Measurements from ENCODE around the gene ANKMY1.
A peak's percentile ranks its signal among the peaks of the same experiment; 100 is the strongest.

The ANKMY1 gene, protein sequence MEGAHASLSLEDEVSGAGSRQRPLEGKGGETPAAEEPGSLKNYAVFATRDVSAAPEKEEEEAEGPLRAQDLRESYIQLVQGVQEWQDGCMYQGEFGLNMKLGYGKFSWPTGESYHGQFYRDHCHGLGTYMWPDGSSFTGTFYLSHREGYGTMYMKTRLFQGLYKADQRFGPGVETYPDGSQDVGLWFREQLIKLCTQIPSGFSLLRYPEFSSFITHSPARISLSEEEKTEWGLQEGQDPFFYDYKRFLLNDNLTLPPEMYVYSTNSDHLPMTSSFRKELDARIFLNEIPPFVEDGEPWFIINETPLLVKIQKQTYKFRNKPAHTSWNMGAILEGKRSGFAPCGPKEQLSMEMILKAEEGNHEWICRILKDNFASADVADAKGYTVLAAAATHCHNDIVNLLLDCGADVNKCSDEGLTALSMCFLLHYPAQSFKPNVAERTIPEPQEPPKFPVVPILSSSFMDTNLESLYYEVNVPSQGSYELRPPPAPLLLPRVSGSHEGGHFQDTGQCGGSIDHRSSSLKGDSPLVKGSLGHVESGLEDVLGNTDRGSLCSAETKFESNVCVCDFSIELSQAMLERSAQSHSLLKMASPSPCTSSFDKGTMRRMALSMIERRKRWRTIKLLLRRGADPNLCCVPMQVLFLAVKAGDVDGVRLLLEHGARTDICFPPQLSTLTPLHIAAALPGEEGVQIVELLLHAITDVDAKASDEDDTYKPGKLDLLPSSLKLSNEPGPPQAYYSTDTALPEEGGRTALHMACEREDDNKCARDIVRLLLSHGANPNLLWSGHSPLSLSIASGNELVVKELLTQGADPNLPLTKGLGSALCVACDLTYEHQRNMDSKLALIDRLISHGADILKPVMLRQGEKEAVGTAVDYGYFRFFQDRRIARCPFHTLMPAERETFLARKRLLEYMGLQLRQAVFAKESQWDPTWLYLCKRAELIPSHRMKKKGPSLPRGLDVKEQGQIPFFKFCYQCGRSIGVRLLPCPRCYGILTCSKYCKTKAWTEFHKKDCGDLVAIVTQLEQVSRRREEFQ

DNA sequence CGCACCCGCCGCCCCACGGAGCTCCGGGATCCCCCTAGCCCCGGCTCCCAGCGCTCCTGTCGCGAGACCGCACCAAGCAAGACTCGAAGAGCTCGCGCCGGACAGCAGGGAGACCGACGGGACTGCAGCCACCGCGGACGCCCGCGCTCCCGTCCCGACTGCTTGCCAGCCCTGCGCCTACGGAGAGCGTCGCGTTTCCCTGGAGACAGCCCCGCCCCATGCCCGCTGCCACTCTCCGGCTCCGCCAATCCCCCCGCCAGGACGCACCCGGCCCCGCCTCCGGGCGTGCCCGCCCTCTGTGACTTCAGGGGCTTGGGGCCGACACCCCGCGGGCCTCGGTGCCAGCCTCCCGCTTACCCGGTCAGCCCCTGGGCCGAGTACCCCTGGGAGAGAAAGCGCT lies at the start of gene ANKMY1:
Gene ANKMY1, minus strand, starts transcription at position 181 of the 400 bp plus-strand sequence. CDS start 653 bp downstream, outside the sequence.
- peak; percentile 77 to 90 (median 80) for DNase-seq

DNA sequence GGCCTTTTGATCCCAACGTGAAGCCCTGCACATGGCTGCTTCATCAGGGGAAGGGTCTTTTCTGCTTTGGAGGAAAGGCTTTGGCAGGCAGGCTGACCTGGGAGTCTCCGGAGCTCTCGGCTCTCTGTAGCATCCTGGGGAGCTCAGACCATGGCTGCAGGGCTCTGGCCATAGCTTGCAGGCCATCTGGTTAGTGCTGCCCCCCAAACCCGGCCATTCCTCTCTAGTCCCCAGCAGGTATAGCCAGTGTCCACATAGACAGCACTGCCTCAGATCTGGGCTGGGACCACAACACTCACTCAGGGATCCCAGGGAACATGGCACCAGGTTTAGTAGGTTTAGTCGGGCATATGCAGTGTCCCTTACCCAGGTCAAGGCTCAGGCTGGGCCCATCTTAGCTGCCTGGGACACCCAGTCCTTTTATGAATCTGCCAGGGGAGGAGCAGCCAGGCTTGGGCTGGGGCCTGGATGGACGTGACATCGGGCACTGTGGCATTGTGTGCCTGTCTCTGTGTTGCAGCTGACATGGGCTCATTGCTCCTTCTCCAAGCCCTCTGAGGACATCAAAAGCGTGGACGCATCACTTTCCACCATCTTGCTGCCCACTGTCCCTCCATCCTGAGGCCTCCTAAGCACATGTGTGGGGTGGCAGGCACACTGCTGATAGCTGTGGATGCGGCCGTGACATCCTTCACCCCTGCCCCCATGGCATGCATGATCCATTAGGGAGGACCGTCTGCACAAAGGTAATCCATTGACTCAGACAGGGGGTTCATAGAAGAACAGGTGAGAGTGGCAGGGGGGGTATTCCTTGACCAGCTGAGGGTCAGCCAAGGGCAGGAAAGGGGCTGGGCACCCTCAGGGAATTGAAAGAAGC lies 48.3 kb upstream of the ANKMY1 start:
- DNase-seq, result no peak

DNA sequence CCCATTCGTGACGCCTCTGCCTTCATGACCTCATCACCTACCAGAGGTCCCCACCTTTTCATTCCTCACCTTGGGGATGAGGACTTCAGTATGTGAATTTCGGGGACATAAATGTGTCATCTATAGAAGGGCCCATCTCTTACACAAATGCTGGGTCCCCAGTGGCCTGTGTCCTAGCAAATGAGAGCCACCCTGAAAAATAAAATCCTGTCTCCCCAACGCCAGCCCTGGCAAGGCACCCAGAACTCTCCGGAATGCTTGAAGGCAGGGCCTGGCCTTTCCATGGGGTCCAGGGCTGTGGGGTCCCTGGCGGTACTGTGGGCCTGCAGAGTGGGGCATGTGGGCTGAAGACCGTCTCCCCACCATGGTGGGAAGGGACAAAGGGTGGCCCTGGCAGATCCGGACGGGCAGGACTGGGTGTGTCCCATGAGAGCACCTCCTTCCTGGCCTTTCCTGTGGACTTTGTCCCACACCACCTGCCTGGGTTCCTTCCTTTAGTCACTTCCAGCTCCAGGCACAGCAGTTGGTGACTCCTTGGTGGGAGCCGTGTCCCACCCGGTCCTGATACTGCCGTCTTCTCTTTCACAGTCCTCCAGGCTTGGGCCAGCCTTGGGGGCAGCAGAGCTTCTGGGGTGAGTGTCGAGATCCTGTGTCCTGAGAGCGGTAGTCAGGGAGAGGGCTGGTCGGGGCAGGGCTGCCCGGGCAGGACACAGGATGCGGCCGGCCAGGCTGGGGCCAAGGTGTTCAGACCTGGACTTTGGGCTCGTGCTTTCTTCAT lies 47.3 kb upstream of the ANKMY1 start:
- no peak for DNase-seq

DNA sequence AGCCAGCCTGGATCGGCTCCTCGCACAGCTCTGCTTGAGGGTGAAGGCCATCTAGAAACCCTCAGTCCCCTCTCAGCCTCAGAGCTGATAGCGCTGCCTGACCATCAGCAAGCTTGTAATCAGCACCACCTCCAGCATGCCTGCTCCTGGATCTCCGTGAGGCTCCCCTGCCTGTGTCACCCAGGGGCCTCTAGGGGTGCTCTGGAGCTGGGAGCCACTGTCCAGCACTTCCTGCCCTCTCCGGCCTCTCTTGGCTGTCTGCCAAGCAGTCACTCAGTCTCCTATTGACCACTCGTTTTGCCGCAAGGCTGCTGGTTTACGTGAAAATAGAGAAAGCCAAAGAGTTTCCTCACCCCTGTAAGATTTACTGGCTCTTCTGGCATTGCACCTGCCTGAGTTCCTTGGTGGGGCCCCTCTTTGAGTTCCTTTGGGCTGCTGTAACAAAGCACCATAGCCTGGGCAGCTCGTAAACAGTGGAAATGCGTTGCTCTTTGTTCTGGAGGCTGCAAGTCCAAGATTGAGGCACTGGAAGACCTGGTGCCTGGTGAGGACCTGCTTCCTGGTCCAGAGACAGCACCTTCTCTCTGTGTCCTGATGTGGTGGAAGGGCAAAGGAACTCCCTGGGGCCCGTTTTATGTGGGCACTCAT lies 46.6 kb upstream of the ANKMY1 start:
- DNase-seq, result peak; percentile 84 to 91 (median 86)

DNA sequence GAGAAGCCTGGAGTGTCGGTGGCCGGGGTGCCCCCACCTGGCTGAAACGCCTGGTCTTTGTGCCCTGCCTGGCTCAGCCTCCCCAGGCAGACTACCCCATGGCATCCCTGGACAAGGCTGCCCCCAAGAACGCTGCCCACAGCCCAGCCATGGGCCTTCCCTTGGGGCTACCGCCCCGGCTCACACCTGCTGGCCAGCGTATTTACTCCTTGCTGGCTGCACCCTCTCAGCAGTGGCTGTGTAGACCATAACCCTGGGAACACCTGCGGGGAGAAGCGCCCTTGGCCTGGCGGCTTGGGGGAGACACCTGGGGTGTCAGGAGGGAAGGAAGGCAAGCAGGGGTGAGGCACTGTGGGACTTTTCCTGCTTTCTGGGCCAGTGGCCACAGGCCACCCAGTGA lies 46.1 kb upstream of the ANKMY1 start:
- no peak for DNase-seq

DNA sequence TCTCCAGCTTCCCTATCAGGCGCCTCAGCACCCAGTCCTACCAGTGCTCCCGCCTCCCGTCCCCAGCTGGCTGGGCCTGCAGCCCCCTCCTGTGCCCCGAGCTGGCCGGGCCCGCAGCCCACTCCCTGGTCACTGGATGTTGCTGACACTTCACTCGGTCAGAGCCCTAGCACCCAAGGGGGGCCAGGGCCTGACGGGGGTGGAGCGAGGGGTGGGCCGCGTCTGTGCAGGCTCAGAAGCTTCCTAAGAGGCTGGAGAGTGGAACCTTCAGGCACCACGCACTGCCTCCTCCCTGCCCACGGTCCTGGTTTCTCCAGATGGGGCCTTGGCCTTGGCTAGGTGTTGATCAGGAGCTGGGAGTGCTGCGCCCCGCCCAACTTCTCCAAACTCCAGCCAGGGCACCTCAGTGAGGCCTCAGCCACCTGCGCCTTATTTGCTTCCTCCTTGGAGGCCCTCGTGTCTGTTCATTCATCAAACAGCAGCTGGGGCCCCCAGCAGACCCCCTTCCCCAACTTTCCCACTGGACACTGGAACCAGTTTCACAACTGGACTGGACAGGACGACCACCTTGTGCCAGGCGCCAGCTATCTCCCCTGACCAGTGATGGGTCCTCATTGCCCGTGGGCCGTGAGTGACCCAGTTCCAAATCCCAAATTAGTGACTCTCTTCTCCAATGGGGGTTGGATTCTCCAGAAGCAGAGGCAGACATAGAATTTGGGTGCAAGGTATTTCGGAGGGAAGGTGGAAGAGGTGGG lies 45.5 kb upstream of the ANKMY1 start:
- DNase-seq, result no peak

DNA sequence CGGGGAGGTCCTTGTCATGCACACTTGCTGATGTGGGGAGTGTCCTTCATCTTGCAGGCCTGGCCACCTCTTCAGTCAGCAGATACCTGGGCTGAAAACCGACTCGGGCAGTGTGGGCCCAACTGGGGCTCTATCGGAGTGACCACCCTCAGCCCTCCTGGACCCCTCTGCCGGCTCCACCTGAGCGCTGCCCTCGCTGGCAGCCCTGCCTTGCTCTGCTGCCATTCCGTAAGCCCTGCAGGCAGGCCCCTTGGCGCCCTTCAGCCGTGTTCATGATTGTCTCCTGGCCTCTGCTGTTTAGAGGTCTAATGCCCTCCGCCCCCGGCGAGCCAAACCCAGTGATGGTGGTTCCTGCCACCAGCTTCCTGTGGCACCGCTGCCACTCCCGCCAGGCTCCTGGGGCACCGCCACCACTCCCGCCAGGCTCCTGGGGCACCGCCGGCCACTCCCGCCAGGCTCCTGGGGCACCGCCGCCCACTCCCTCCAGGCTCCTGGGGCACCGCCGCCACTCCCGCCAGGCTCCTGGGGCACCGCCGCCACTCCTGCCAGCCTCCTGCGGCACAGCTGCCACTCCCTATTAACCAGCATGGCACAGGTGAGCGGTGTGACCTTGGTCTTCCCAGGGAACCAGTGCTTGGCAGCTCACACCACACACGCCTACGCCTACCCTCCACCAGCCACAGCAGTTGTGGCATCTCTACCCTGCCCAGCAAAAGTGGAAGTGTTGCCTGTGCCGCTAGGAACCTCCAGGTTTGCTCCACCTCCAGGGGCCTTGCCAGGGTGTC lies 44.7 kb upstream of the ANKMY1 start:
- no peak for DNase-seq

DNA sequence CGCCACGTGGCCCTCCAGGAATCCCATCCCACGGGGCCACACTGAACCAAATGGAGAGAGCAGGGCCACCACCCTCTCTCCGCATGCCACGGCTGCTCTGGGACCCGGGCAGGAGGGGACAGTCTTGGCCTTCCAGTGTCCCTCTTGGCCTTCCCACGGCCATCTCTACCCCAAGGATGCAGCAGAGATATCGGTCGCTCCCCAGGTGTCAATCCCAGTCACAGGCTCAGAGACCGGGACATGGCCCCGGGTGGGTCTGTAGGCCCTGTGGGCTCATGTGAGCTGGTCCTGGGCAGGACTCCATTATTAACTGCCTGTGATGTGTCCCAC lies 44.0 kb upstream of the ANKMY1 start:
- DNase-seq, result no peak

DNA sequence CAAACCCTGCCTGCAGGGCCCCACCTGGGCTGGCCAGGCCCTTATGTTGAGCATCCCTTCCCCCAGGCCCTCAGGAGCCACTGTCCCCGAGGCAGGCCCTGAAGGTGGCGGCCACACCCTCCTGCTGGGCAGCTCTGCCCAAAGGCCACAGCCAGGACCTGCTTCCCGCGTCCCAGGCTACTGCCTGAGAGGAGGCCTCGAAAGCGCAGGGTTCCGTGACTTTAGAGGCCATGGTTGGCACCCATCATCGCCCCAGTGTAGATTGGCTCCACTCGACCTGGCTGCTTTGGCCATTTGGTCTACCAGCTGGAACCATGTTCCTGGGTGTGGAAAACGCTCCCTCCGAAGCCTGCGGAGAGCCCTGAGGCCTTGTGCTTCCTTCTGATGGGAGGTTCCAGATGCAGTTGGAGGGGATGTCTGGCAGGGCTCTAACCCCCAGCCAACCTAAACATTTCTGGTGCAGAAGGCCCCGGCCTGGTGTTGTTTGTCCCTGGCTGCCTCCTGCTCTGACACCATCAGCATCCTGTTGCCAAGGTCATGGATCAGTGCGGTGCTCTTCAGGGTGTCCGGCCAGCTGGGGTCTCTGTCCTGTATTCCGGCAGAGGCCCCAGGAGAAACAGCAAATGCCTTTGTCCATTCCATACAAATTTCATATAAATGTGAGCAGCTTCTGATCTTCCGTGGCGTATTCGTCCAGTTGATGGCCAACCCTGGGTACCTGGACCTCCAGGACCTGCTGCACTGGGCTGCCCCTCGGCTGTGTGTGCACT lies 43.5 kb upstream of the ANKMY1 start:
- DNase-seq, result no peak

DNA sequence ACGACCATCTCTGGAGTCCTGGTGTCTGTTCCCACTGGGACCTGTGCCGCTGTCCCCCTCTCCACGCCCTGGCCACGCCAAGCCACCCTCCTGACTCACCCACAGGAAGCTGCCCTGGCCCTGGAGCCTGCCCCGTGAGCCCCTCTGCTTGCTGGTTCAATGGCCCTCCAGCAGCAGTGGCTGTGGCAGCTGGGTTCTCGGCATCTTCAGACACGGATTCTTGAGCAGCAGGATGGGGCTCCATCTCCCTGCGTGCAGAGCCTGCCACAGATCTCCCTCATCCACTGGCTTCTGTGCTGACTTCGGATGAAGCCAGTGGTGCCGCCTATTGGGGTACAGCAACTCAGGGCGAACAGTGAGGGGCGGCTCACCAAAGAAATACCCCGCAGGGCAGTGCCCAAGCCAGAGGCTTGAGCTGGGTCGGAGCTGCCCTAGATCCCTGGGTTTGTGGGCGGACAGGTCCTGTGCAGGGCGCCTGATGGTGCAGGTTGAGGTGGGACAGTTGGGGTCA lies 42.7 kb upstream of the ANKMY1 start:
- DNase-seq, result no peak

DNA sequence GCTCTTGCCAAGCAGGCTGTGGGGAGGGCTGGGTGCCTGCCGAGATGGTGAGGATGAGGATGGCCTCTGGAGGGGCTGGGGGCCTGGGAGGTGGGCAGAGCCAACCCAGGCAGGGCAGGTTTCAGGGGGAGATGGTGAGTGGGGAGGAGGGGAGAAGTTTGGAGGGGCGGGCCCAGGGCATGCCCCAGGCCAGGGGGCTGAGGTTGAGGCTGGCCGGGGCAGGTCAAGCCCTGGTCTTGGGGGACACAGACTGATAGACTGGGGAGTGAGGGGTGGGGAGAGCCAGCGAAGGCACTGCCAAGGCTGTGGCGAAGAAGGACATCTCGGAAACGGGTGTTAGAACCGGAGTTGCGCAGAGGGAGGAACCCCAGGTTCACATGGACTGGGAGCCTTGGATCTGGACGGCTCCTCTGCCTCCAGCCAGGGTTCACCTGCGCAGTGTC lies 41.4 kb upstream of the ANKMY1 start:
- DNase-seq, result no peak

DNA sequence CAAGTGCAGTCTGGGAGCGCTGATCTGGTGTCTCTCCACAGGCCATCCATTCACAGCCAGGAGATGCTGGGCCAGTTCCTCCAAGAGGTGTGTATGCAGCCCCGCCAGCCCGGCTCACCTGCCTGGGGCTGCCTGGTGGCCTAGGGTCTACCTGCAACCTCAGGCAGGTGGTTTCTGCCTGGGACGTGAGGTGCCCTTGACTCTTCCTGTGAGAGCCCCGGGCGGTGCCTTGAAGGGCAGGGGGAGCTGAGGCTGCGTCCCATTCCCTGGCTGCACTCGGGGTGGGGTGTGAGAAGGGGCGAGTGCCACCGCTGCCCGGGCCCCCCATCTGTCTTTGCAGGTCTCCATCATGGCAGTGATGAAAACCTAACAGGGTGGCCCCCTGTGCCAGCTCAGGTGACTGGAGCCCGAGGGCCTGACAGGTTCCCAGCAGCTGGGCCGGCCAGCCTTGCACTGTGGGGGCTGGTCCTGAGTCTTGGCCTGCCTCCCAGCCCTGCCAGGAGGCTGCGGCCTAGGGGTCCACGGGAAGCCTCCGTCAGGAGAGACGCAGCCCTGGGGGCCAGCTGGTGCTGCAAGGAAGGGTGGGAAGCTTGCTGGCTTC lies 40.6 kb upstream of the ANKMY1 start:
- DNase-seq, result no peak

DNA sequence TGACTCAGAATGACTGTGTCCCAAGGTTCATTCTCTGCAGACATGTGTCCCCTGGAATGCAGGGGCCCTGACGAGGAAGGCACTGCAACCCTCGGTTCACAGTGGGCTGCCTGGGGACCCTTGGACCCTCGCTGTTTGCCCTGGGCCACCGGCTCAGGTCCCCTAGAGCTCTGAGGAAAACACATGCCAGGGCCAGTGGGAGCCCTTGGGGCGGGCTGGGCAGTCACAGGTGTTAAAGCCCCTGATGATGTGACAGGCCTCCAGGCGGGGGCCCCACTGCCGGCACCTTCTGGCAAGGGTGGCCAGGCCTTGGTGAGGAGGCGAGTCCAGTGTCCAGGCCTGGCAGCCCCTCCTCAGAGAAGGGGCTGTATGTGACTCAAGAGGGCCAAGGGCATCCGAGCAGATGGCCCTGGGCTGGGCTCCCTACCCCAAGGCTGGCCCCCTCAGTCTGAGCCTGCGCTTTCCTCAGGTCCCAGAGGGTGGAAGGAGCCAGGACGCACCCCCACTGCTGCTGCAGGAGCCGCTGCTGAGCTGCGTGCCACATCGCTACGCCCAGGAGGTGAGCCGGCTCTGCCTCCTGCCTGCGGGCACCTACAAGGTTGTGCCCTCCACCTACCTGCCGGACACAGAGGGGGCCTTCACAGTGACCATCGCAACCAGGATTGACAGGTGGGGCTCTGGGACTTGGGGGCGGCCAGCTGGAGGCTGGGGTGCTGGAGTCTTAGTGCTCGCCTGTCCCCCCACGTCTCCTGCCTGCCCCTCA lies 39.8 kb upstream of the ANKMY1 start:
- DNase-seq, result no peak

DNA sequence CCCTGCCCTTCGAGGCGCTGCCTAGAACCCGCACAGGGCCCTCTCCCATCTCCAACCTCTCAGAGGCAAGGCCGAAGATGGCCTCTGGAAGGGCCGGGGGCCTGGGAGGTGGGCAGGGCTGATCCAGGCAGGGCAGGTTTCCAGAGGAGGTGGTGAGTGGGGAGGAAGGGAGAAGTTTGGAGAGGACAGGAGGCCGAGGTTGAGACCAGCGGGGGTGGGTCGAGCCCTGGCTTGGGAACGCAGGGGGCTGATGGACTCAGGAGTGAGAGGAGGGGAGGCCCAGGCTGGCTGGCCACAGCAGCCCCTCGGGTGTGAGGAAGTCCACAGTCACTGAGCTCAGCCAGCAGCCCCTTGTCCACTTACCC lies 39.2 kb upstream of the ANKMY1 start:
- no peak for DNase-seq

DNA sequence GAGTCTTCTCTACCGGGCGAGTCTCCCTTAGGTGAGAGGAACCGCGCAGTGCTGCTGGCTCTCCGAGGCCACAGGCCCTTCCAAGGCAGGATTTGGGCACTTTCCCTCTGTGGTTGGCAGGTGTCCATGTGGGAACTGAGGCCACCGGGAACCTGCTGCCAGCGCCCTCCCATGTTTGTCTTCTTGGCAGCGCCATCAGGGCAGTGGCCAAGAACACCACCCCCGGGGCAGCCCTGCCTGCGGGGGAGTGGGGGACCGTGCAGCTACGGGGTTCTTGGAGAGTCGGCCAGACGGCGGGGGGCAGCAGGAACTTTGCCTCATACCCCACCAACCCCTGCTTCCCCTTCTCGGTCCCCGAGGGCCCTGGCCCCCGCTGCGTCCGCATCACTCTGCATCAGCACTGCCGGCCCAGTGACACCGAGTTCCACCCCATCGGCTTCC lies 38.7 kb upstream of the ANKMY1 start:
- DNase-seq, result no peak

DNA sequence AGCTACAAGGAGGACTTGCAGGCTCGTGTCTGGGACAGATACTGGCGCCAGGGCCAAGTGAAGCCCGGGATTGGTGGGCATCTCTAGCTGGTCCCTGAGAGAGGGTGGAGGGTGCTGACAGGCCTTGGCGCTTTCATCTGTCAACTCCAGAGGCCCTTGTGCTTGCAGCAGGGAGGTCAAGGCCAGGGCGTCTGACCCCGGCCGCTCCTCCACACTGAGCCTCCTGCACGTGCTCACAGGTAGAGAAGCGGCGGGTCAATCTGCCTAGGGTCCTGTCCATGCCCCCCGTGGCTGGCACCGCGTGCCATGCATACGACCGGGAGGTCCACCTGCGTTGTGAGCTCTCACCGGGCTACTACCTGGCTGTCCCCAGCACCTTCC lies 38.3 kb upstream of the ANKMY1 start:
- DNase-seq, result no peak

DNA sequence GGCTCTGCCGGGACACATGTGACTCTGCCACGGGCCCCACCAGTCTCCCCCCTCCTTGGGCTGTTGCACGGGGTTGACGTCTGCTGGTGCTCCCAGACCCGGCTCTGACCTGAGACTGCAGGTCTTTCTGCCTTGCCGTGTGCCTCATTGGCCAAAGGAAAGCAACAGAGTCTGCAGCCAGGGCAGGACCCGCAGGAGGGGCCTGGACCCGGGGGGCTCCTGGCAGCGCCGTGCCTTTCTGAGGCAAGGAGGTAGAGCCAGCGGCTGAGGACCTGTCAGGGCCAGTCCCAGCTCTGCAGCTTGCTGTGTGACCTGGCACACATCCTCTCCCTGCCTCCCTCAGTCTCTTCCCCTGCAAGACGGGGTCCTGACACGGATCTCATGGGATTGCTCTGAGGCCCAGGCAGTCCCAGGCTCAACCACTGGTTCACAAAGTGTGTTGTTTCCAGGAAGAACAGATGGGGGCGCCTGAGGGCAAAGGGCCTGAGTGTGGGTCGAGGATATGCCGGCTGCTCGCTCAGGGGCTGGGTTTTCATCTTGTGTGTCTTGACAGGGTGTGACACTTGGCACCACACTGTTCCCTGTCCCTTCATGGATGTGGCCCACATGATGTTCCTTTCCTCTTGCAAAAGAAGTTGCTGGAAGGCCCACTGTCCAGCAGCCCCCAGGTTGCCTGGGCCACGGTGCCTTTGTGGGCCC lies 37.7 kb upstream of the ANKMY1 start:
- DNase-seq, result peak; percentile 47 to 64 (median 58)

Data from suppressor macrophage treated with lipopolysaccharide for 1 hour (primary cell).